HL-60 (cell line): ENCODE results near the gene NFIA.

Experiments
- DNase-seq, 2 experiments: peaks; one replicate each; pipeline ENCODE4 v3.0.0-alpha.2; 2010 to 2020; ENCODE audit warnings: low read depth in 1 of 2, low spot score in 1 of 2
- H3K27ac ChIP-seq: fragments of 250-450 bp; sonication (Bioruptor Pico); replicated peaks from 2 replicates; pipeline ENCODE4 v1.5.1; 2020; ENCODE audit warnings: mild to moderate bottlenecking, moderate library complexity
- H3K27me3 ChIP-seq: fragments of 250-450 bp; sonication (Bioruptor Pico); 2 replicates; pipeline ENCODE4 v1.5.1; 2021; ENCODE audit warnings: mild to moderate bottlenecking, moderate library complexity; ENCODE audit not compliant: insufficient read depth, poor library complexity, severe bottlenecking
- H3K4me3 ChIP-seq: replicated peaks from 2 replicates; pipeline ENCODE4 v1.5.1; 2011; ENCODE audit warnings: mild to moderate bottlenecking, control low read depth, low read length; ENCODE audit not compliant: insufficient read depth
- CTCF ChIP-seq: IDR thresholded peaks from one replicate; pipeline ENCODE4 v1.5.1; 2011; ENCODE audit warnings: low read length, control low read depth, inconsistent platforms; ENCODE audit not compliant: insufficient read depth
- GABPA ChIP-seq: IDR thresholded peaks from 2 replicates; pipeline ENCODE4 v1.6.1; 2012; ENCODE audit warnings: low read depth
- POLR2AphosphoS5 ChIP-seq: IDR thresholded peaks from 2 replicates; pipeline ENCODE4 v1.6.1; 2012; ENCODE audit warnings: low read depth
- SPI1 ChIP-seq: IDR thresholded peaks from 2 replicates; pipeline ENCODE4 v1.6.1; 2012; ENCODE audit warnings: low read depth, mild to moderate bottlenecking, borderline replicate concordance
- TF ChIP-seq, protein P1 (sequence below): IDR thresholded peaks from 2 replicates; pipeline ENCODE4 v1.6.1; 2012; ENCODE audit warnings: low read depth; ENCODE audit not compliant: insufficient replicate concordance

Gene NFIA

GRCh38 chr1:61221642-61222041 is 139.3 kb downstream of the NFIA start:
- DNase-seq = no peak
- no peak overlapping the region for H3K27ac ChIP-seq
- no peak for TF ChIP-seq CTCF
- no peak for TF ChIP-seq GABPA
- no peak for TF ChIP-seq SPI1
- TF ChIP-seq, protein P1, sequence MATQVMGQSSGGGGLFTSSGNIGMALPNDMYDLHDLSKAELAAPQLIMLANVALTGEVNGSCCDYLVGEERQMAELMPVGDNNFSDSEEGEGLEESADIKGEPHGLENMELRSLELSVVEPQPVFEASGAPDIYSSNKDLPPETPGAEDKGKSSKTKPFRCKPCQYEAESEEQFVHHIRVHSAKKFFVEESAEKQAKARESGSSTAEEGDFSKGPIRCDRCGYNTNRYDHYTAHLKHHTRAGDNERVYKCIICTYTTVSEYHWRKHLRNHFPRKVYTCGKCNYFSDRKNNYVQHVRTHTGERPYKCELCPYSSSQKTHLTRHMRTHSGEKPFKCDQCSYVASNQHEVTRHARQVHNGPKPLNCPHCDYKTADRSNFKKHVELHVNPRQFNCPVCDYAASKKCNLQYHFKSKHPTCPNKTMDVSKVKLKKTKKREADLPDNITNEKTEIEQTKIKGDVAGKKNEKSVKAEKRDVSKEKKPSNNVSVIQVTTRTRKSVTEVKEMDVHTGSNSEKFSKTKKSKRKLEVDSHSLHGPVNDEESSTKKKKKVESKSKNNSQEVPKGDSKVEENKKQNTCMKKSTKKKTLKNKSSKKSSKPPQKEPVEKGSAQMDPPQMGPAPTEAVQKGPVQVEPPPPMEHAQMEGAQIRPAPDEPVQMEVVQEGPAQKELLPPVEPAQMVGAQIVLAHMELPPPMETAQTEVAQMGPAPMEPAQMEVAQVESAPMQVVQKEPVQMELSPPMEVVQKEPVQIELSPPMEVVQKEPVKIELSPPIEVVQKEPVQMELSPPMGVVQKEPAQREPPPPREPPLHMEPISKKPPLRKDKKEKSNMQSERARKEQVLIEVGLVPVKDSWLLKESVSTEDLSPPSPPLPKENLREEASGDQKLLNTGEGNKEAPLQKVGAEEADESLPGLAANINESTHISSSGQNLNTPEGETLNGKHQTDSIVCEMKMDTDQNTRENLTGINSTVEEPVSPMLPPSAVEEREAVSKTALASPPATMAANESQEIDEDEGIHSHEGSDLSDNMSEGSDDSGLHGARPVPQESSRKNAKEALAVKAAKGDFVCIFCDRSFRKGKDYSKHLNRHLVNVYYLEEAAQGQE = no peak
- TF ChIP-seq POLR2AphosphoS5 = no peak
- no peaks in the 10 kb centered on the region for H3K27me3 ChIP-seq
- no peak overlapping the region for H3K4me3 ChIP-seq

- TF ChIP-seq CTCF (no peak), SPI1 (no peak), GABPA (no peak), POLR2AphosphoS5 (no peak)
- TF ChIP-seq, protein P1 = no peak
- H3K27me3 ChIP-seq = no peaks in the 10 kb centered on the region
- no peak for DNase-seq
- H3K27ac ChIP-seq = no peak overlapping the region
- H3K4me3 ChIP-seq = no peak overlapping the region
Observed at GRCh38 chr1:61222240-61222639, 139.9 kb downstream of the NFIA start.

GRCh38 chr1:61223140-61223539 is 140.8 kb downstream of the NFIA start:
- no peak overlapping the region for H3K4me3 ChIP-seq
- TF ChIP-seq SPI1 (no peak), CTCF (no peak), GABPA (no peak), POLR2AphosphoS5 (no peak)
- TF ChIP-seq, protein P1 = no peak
- H3K27ac ChIP-seq = no peak overlapping the region
- no peaks in the 10 kb centered on the region for H3K27me3 ChIP-seq
- no peak for DNase-seq
